ENCODE measurements around the gene RBPJL. TPM values are rescaled to one million over a fixed set of nuclear protein-coding genes. Genes with fewer than 3 reads are reported as not detected.

The RBPJL gene
- total RNA-seq, 1 donor from 2014 or later, result not detected

- Histone ChIP-seq H2AFZ (replicated peaks) (no peak overlapping the region), H3K4me3 (no peak overlapping the region), H4K20me1 (ENCODE audit: low read depth) (peaks cover 15% of the 10 kb centered on the region), H3K27ac (no peak overlapping the region), H3K9ac (no peak overlapping the region), H3K4me2 (no peak overlapping the region), H3F3A (ENCODE audit: low read depth) (peaks cover 5% of the 10 kb centered on the region), H3K79me2 (ENCODE audit: low read depth) (peaks cover 22% of the 10 kb centered on the region), H3K4me1 (peaks cover 14% of the 10 kb centered on the region), H3K9me3 (ENCODE audit: low read depth) (no peaks in the 10 kb centered on the region), H3K27me3 (peaks cover 1% of the 10 kb centered on the region), H3K36me3 (no peaks in the 10 kb centered on the region)
- Mint-ChIP-seq H3K27ac (no peak overlapping the region), H3K27me3 (ENCODE audit: insufficient read depth, low read depth) (no peaks in the 10 kb centered on the region), H3K36me3 (peaks cover 10% of the 10 kb centered on the region), H3K4me3 (no peak overlapping the region), H3K4me1 (peaks cover 25% of the 10 kb centered on the region), H3K9me3 (no peaks in the 10 kb centered on the region)
- no peak for TF ChIP-seq CTCF (IDR thresholded peaks at IDR 0.05)
- no peak for DNase-seq (ENCODE audit: low spot score)
Measured at GRCh38 chr20:45367126-45367525, 60.5 kb downstream of the RBPJL start.

Other genes starting within 250 kb of the RBPJL start
- gene KCNS1, start 205.7 kb upstream of the RBPJL start, total RNA-seq (ENCODE audit: low replicate concordance), result 0.03 TPM in 1 of 2 replicates, not detected in the other
- not detected in 2 replicates for gene WFDC5, start 191.7 kb upstream of the RBPJL start, total RNA-seq (ENCODE audit: low replicate concordance)
- gene WFDC12, start 182.4 kb upstream of the RBPJL start, total RNA-seq (ENCODE audit: low replicate concordance), result not detected in 2 replicates
- gene PI3, start 131.9 kb upstream of the RBPJL start, total RNA-seq (ENCODE audit: low replicate concordance), result not detected in 2 replicates
- not detected in 2 replicates for gene SEMG1, start 99.8 kb upstream of the RBPJL start, total RNA-seq (ENCODE audit: low replicate concordance)
- not detected in 2 replicates for gene SEMG2, start 85.5 kb upstream of the RBPJL start, total RNA-seq (ENCODE audit: low replicate concordance)
- not detected in 2 replicates for gene SLPI, start 52.3 kb upstream of the RBPJL start, total RNA-seq (ENCODE audit: low replicate concordance)
- gene MATN4, start 1.5 kb downstream of the RBPJL start, total RNA-seq (ENCODE audit: low replicate concordance), result 0.06 TPM in 1 of 2 replicates, not detected in the other
- 19.3 and 27.6 TPM in 2 replicates for gene SDC4, start 41.6 kb downstream of the RBPJL start, total RNA-seq (ENCODE audit: low replicate concordance)
- gene SYS1, start 56.3 kb downstream of the RBPJL start, total RNA-seq (ENCODE audit: low replicate concordance), result 10.5 and 21.5 TPM in 2 replicates
- gene TP53TG5, start 71.5 kb downstream of the RBPJL start, total RNA-seq (ENCODE audit: low replicate concordance), result 0.06 TPM in 1 of 2 replicates, not detected in the other
- 10.2 and 15.1 TPM in 2 replicates for gene DBNDD2, start 101.4 kb downstream of the RBPJL start, total RNA-seq (ENCODE audit: low replicate concordance)
- gene PIGT, start 109.3 kb downstream of the RBPJL start, total RNA-seq (ENCODE audit: low replicate concordance), result 24.5 and 57.3 TPM in 2 replicates
- 2.7 and 5.8 TPM in 2 replicates for gene WFDC2, start 162.9 kb downstream of the RBPJL start, total RNA-seq (ENCODE audit: low replicate concordance)
- not detected in 2 replicates for gene SPINT3, start 208.8 kb downstream of the RBPJL start, total RNA-seq (ENCODE audit: low replicate concordance)
- not detected in 2 replicates for gene WFDC6, start 232.6 kb downstream of the RBPJL start, total RNA-seq (ENCODE audit: low replicate concordance)
- not detected in 2 replicates for gene EPPIN, start 240.6 kb downstream of the RBPJL start, total RNA-seq (ENCODE audit: low replicate concordance)

All from neural progenitor cell (in vitro differentiated cells).